NB4 (cell line): ENCODE data around the gene CBFB.

Experiments used
- DNase-seq: peaks from one replicate; pipeline ENCODE4 v3.0.0; 2010; ENCODE audit warnings: low read depth
- H3K4me3 ChIP-seq: one replicate; pipeline ENCODE4 v1.5.1; 2011; ENCODE audit warnings: mild to moderate bottlenecking, low read depth, low read length, moderate library complexity
- CTCF ChIP-seq: IDR thresholded peaks from one replicate; pipeline ENCODE4 v1.5.1; 2012; ENCODE audit warnings: low read depth, low read length
- MYC ChIP-seq: IDR thresholded peaks from 2 replicates; pipeline ENCODE4 v1.6.1; 2011; ENCODE audit warnings: low read depth, low read length
- POLR2A ChIP-seq: IDR thresholded peaks from 2 replicates; pipeline ENCODE4 v1.6.1; 2011; ENCODE audit warnings: mild to moderate bottlenecking; ENCODE audit not compliant: insufficient read length; ENCODE audit errors: extremely low read depth
- TF ChIP-seq, protein P1 (sequence below): IDR thresholded peaks from 2 replicates; pipeline ENCODE4 v1.6.1; 2011; ENCODE audit warnings: low read depth, low read length

CBFB gene

DNA sequence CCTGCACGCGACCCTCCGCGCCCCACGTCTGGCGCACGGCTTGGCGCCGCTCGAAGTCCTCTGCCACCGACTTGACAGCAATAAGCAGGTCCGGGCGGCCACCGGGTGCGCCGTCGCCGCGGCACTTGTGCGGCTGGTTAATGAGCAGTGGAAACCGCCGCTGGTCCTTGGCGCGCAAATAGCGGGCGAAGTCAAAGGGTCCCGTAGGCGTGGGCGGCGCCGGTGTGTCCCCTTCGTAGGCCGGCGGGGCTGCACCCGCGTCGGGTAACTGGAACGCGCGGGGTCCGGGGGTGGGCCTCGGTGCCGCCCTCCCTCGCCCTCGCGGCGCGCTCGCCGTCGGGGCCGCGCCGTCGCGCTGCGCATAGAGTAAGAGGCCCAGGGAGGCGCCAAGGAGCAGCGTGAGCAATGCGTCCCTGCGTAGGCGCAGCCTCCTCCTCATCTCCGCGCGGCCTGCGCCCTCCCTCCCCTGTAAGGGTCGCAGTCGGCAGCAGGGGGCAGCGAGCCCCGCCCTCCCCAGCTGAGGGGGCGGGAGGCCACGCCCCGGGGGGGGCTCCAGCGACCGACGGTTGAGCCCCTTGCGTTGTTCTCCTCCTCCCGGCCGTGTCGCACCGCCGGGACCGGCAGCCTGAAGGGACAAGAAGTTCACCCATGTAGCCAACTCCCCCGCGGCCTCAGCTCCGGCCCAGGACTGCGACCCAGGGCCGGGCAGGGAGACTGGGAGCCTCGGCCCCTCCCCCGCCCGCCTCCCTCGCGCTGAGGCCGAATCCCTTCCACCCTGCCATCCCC is 121.3 kb downstream of the CBFB start:
- DNase-seq: peak; percentile 31
- TF ChIP-seq POLR2A (no peak), MYC (no peak), CTCF (no peak)
- TF ChIP-seq, protein P1, sequence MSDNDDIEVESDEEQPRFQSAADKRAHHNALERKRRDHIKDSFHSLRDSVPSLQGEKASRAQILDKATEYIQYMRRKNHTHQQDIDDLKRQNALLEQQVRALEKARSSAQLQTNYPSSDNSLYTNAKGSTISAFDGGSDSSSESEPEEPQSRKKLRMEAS: no peak
- no peak overlapping the region for H3K4me3 ChIP-seq
